ENCODE measurements around the gene PTTG1IP. TPM values are rescaled to one million over a fixed set of nuclear protein-coding genes. Genes with fewer than 3 reads are reported as not detected.

The PTTG1IP gene
- total and polyA plus RNA-seq, 10 of the 15 experiments (the other 5 are each of a cell fraction or from before 2014, with no cell fraction given): 2.4 to 56.4 (median 44.4) TPM

DNA sequence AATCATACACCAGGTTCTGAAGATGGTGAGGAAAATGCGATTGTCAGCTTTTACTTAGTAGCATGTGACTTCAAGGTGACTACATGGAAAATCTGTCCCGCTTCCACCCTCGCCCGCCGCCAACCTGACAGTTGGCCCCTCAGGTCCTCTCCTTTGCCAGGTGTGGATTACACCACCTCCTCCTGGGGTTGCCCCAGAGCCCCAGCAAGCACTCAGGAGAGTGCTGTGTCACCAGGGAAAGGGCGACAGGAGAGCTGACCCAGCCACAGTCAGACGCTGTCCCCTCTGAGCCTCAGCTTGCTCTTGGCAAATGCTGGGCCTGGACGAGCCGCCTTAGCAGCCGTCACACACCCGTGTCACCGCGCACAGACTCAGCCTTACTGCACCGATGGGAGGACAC, 17.9 kb downstream of the PTTG1IP start:
- intact Hi-C loops (cut with micrococcal nuclease; ENCODE audit: unreplicated experiment): no loop called here
- no peak overlapping the region for H3K9ac ChIP-seq (ENCODE audit: control insufficient read depth, insufficient read depth, low read length)
- WGBS (ENCODE audit: insufficient coverage, insufficient replicate concordance, low lambda C conversion rate, missing lambda C conversion rate): 97% methylated on average over 14 of the region's 14 CpGs
- H3K27ac ChIP-seq (ENCODE audit: control insufficient read depth, insufficient read depth): no peak overlapping the region
- no peaks in the 10 kb centered on the region for H3K4me1 ChIP-seq (ENCODE audit: control insufficient read depth, insufficient read depth, low read length)
- H3K9me3 ChIP-seq (replicated peaks; ENCODE audit: control insufficient read depth, insufficient read depth, low read length): no peaks in the 10 kb centered on the region
- H4K20me1 ChIP-seq (ENCODE audit: control insufficient read depth, insufficient read depth): no peaks in the 10 kb centered on the region; the same call in 1 of the 2 replicates
- H3K79me2 ChIP-seq (ENCODE audit: control insufficient read depth, insufficient read depth, low read length): no peaks in the 10 kb centered on the region
- H2AFZ ChIP-seq (ENCODE audit: control insufficient read depth, low read depth, low read length): no peak overlapping the region
- ChIA-PET POLR2A (no interaction called here), CTCF (interaction anchor here (1.4 to 1.8 kb wide), 2 partner anchors 10 to 62 kb away, joined by 3 to 5 read pairs; no protein-coding TSS in a partner anchor), RAD21 (ENCODE audit: unreplicated experiment) (interaction anchor here (0.7 kb wide), 1 partner anchor 76 kb away, joined by 3 read pairs; no protein-coding TSS in a partner anchor), SMC1A (ENCODE audit: uncharacterized antibody, unreplicated experiment) (no interaction called here)
- FAIRE-seq (no peak), ATAC-seq (no peak), DNase-seq (ENCODE audit: low read depth, low spot score) (no peak)
- in situ Hi-C loops (cut with MboI): no loop called here
- BruUV-seq (replicated peaks): no TSS peak
- H3K4me2 ChIP-seq (ENCODE audit: control insufficient read depth, insufficient read depth): no peak overlapping the region
- no peaks in the 10 kb centered on the region for H3K27me3 ChIP-seq (replicated peaks in 1 of 2; ENCODE audit: control insufficient read depth in 2 of 2, insufficient read depth in 2 of 2, low read length in 1 of 2)
- no peak overlapping the region for H3K4me3 ChIP-seq
- H3K36me3 ChIP-seq (ENCODE audit: control insufficient read depth in 2 of 2, insufficient read depth in 2 of 2, low read length in 1 of 2): peaks cover 13 to 35% of the 10 kb centered on the region in 2 experiments; a peak in 3 of 4 replicates
- TF ChIP-seq IRF4 (IDR thresholded peaks at IDR 0.05; ENCODE audit: low read depth, low read length) (no peak), SIX5 (IDR thresholded peaks at IDR 0.05; ENCODE audit: low read depth, low read length, severe bottlenecking) (no peak), POLR2AphosphoS2 (IDR thresholded peaks at IDR 0.05; ENCODE audit: low read depth, low read length) (no peak), BHLHE40 (IDR thresholded peaks at IDR 0.05; ENCODE audit: borderline replicate concordance in 1 of 2, low read depth in 2 of 2, low read length in 1 of 2) (no peak), HDAC2 (IDR thresholded peaks at IDR 0.05) (no peak), CEBPB (IDR thresholded peaks at IDR 0.05; ENCODE audit: borderline replicate concordance in 1 of 2, low read depth in 2 of 2, low read length in 2 of 2) (no peak), CHD1 (IDR thresholded peaks at IDR 0.05; ENCODE audit: low read depth, low read length) (no peak), YY1 (IDR thresholded peaks at IDR 0.05; ENCODE audit: low read depth, low read length) (no peak), STAT3 (IDR thresholded peaks at IDR 0.05; ENCODE audit: low read depth, low read length) (no peak), POU2F2 (IDR thresholded peaks at IDR 0.05; ENCODE audit: borderline replicate concordance, low read depth, low read length) (no peak), SMAD1 (IDR thresholded peaks at IDR 0.05; ENCODE audit: low read depth, partially characterized antibody) (no peak), BMI1 (IDR thresholded peaks at IDR 0.05; ENCODE audit: borderline replicate concordance) (no peak), RAD51 (IDR thresholded peaks at IDR 0.05) (no peak)
- TF ChIP-seq, protein P1, sequence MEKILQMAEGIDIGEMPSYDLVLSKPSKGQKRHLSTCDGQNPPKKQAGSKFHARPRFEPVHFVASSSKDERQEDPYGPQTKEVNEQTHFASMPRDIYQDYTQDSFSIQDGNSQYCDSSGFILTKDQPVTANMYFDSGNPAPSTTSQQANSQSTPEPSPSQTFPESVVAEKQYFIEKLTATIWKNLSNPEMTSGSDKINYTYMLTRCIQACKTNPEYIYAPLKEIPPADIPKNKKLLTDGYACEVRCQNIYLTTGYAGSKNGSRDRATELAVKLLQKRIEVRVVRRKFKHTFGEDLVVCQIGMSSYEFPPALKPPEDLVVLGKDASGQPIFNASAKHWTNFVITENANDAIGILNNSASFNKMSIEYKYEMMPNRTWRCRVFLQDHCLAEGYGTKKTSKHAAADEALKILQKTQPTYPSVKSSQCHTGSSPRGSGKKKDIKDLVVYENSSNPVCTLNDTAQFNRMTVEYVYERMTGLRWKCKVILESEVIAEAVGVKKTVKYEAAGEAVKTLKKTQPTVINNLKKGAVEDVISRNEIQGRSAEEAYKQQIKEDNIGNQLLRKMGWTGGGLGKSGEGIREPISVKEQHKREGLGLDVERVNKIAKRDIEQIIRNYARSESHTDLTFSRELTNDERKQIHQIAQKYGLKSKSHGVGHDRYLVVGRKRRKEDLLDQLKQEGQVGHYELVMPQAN (conservative IDR thresholded peaks at IDR 0.05): no peak
- TF ChIP-seq, protein P2, sequence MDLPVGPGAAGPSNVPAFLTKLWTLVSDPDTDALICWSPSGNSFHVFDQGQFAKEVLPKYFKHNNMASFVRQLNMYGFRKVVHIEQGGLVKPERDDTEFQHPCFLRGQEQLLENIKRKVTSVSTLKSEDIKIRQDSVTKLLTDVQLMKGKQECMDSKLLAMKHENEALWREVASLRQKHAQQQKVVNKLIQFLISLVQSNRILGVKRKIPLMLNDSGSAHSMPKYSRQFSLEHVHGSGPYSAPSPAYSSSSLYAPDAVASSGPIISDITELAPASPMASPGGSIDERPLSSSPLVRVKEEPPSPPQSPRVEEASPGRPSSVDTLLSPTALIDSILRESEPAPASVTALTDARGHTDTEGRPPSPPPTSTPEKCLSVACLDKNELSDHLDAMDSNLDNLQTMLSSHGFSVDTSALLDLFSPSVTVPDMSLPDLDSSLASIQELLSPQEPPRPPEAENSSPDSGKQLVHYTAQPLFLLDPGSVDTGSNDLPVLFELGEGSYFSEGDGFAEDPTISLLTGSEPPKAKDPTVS (IDR thresholded peaks at IDR 0.05; ENCODE audit: low read depth, low read length): no peak
- TF ChIP-seq, protein P3, sequence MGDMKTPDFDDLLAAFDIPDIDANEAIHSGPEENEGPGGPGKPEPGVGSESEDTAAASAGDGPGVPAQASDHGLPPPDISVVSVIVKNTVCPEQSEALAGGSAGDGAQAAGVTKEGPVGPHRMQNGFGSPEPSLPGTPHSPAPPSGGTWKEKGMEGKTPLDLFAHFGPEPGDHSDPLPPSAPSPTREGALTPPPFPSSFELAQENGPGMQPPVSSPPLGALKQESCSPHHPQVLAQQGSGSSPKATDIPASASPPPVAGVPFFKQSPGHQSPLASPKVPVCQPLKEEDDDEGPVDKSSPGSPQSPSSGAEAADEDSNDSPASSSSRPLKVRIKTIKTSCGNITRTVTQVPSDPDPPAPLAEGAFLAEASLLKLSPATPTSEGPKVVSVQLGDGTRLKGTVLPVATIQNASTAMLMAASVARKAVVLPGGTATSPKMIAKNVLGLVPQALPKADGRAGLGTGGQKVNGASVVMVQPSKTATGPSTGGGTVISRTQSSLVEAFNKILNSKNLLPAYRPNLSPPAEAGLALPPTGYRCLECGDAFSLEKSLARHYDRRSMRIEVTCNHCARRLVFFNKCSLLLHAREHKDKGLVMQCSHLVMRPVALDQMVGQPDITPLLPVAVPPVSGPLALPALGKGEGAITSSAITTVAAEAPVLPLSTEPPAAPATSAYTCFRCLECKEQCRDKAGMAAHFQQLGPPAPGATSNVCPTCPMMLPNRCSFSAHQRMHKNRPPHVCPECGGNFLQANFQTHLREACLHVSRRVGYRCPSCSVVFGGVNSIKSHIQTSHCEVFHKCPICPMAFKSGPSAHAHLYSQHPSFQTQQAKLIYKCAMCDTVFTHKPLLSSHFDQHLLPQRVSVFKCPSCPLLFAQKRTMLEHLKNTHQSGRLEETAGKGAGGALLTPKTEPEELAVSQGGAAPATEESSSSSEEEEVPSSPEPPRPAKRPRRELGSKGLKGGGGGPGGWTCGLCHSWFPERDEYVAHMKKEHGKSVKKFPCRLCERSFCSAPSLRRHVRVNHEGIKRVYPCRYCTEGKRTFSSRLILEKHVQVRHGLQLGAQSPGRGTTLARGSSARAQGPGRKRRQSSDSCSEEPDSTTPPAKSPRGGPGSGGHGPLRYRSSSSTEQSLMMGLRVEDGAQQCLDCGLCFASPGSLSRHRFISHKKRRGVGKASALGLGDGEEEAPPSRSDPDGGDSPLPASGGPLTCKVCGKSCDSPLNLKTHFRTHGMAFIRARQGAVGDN (IDR thresholded peaks at IDR 0.05): no peak
- TF ChIP-seq, protein P4, sequence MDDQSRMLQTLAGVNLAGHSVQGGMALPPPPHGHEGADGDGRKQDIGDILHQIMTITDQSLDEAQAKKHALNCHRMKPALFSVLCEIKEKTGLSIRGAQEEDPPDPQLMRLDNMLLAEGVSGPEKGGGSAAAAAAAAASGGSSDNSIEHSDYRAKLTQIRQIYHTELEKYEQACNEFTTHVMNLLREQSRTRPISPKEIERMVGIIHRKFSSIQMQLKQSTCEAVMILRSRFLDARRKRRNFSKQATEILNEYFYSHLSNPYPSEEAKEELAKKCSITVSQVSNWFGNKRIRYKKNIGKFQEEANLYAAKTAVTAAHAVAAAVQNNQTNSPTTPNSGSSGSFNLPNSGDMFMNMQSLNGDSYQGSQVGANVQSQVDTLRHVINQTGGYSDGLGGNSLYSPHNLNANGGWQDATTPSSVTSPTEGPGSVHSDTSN (IDR thresholded peaks at IDR 0.05; ENCODE audit: insufficient replicate concordance, low read depth, low read length): no peak
